AG10803 (cell line): Measurements from ENCODE around the gene PLXDC2.
A peak's percentile ranks its signal among the peaks of the same experiment; 100 is the strongest.

Experiments used
- DNase-seq: peaks from one replicate; pipeline ENCODE4 v3.0.0; 2010; ENCODE audit warnings: low read depth
- H3K4me3 ChIP-seq: 2 replicates; pipeline ENCODE4 v1.5.1; 2011; ENCODE audit warnings: mild to moderate bottlenecking, low read length, control low read depth
- CTCF ChIP-seq: conservative IDR thresholded peaks from 2 replicates; pipeline ENCODE4 v1.5.1; 2011; ENCODE audit warnings: mild to moderate bottlenecking, low read length, control low read depth, inconsistent platforms

PLXDC2 gene

DNA sequence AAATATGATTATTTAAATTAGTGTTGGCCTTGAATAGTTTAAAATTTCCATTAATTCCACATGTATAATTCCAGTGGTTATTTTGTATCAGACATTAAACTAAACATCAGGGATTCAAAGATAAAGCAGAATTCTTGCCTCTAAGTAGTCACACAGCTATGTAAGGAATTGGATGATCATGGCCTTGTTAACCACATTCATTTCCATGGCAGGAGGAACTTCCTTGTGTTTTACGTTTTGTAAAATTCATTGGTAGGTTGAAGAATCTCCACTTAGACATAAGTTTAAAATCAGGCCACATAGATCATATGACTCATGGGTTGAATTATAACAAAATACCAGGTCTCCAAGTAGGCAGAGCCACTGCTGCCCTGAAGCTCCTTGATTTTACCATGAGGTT, 289.7 kb downstream of the PLXDC2 start:
- H3K4me3 ChIP-seq = no peak overlapping the region
- no peak for TF ChIP-seq CTCF
- peak; percentile 8 for DNase-seq

DNA sequence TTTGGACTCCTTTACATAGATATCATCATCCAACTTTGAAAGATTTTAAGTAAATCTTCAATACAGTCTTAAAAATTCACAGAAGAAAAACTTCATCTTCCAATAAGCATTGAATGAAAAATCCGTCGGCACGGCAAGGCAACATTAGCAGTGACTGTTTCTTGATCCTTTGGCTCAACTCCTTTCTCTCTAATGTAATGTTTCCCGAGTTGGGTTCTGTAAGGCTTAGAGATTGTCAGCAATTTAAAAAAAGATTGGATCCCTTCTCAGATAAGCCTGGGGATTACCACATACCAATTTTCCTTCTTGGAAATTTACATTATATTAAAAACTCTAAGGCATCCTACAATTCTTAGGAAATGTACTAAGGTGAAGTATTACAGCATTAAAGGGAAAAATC, 291.8 kb downstream of the PLXDC2 start:
- TF ChIP-seq CTCF = no peak
- no peak overlapping the region for H3K4me3 ChIP-seq
- no peak for DNase-seq

- DNase-seq = no peak
- H3K4me3 ChIP-seq = no peak overlapping the region
- no peak for TF ChIP-seq CTCF
Observed at GRCh38 chr10:20109613-20110012, 293.4 kb downstream of the PLXDC2 start.

DNA sequence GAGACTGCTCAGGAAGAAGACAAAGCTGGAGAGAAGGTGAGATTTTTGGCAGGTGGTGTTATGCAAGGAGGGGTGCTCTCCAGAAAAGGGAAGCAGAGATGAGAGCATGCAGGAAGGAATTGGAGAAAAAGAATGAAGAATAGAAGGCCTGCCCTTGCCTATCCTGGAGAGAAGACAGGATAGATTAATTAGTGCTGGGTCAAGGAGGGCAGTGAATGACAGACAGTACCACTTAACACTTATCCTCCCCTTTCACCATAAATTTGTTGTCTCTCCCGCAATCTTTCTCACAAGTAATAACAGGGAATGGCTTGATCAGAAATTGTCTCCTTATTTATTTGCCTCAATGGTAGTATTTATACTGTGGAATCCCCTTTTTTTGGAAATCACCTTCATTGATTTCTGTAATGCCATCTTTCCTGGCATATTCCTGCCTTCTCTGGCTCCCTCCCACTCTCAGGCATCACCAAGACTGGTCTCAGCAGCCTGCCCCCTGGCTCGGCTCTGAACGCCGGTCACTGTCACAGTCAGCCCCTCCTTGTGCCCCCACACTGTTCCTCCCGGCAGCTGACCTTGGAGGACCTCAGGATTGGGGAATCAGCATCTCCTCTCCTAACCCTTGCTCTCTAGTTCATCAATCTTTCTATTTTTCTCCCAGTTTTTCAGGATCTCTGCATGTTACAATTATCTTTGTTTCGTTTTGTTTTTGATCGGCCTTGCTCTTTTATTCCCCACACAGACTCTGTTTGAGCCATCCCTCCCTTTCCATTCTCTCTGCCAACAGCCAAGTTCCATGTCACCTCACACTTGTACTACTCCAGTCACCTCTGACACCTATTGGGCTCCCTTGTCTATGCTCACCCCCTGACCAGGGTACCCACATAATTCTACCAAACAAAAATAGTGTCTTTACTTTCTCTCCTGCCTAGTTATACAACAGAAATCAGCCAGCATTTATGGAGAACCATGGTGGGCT, 294.2 kb downstream of the PLXDC2 start:
- TF ChIP-seq CTCF = no peak
- DNase-seq = no peak
- no peak overlapping the region for H3K4me3 ChIP-seq

GRCh38 chr10:20114179-20114578, 297.9 kb downstream of the PLXDC2 start:
- H3K4me3 ChIP-seq = no peak overlapping the region
- no peak for TF ChIP-seq CTCF
- DNase-seq = no peak

- no peak overlapping the region for H3K4me3 ChIP-seq
- DNase-seq = no peak
- no peak for TF ChIP-seq CTCF
Observed at GRCh38 chr10:20115894-20116293, 299.7 kb downstream of the PLXDC2 start.

DNA sequence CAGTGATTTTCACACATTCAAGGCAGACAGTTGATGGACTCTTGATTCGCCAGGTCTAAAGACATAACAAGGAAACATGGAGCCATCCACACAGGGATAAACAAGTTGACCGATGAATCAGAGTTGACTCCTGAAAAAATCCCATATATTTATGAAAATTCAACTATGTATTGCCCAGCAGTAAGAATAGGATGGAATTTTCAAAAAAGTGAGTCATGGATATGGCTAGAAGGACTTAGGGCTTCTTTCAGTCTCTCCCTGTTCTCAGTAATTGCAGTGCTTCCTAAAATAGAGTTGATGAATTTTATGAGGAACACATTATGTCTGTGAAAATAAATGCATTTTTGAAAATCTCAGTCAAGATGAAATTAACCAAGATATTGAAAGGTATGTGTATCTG, 301.2 kb downstream of the PLXDC2 start:
- no peak for TF ChIP-seq CTCF
- H3K4me3 ChIP-seq = no peak overlapping the region
- DNase-seq = no peak
